Measurements from ENCODE around the gene KATNAL1.

- no peak for TF ChIP-seq CTCF (IDR thresholded peaks at IDR 0.05; ENCODE audit: low read length)
- no peak for TF ChIP-seq EZH2phosphoT487 (IDR thresholded peaks at IDR 0.05; ENCODE audit: low read length)
Measured at GRCh38 chr13:30339738-30340330, 32.5 kb upstream of the KATNAL1 start.
